Loucy (cell line): ENCODE results near the gene MEOX1.

ENCODE experiments used
- H2AFZ ChIP-seq: fragments of 200-600 bp; sonication (generic); 2 replicates; pipeline ENCODE4 v1.6.0; 2016; ENCODE audit warnings: antibody characterized with exemption, mild to moderate bottlenecking, low read length, moderate library complexity
- H3F3A ChIP-seq: fragments of 200-600 bp; 2 replicates; pipeline ENCODE4 v1.6.0; 2016; ENCODE audit warnings: antibody characterized with exemption, low read depth, mild to moderate bottlenecking
- H3K27me3 ChIP-seq: fragments of 200-600 bp; sonication (generic); 2 replicates; pipeline ENCODE4 v1.6.1; 2014; ENCODE audit warnings: low read length, mild to moderate bottlenecking; ENCODE audit not compliant: insufficient read depth, poor library complexity, severe bottlenecking
- H3K36me3 ChIP-seq: fragments of 200-600 bp; sonication (generic); 2 replicates; pipeline ENCODE4 v1.6.1; 2016; ENCODE audit warnings: low read length; ENCODE audit not compliant: insufficient read depth
- H3K4me1 ChIP-seq: fragments of 200-600 bp; sonication (generic); 2 replicates; pipeline ENCODE4 v1.5.1; 2014; ENCODE audit warnings: low read length, mild to moderate bottlenecking; ENCODE audit not compliant: insufficient read depth, poor library complexity, severe bottlenecking
- H3K4me2 ChIP-seq: fragments of 200-600 bp; sonication (generic); 2 replicates; pipeline ENCODE4 v1.6.0; 2014; ENCODE audit warnings: antibody characterized with exemption, low read length, low read depth, mild to moderate bottlenecking; ENCODE audit not compliant: poor library complexity, severe bottlenecking
- H3K4me3 ChIP-seq: fragments of 200-600 bp; sonication (generic); 2 replicates; pipeline ENCODE4 v1.5.1; 2014; ENCODE audit warnings: low read length, mild to moderate bottlenecking, mixed read lengths; ENCODE audit not compliant: poor library complexity, severe bottlenecking
- H3K79me2 ChIP-seq: fragments of 200-600 bp; sonication (generic); 2 replicates; pipeline ENCODE4 v1.6.1; 2014; ENCODE audit warnings: low read length; ENCODE audit not compliant: insufficient read depth
- H3K9ac ChIP-seq: fragments of 200-600 bp; sonication (generic); 2 replicates; pipeline ENCODE4 v1.6.0; 2014; ENCODE audit warnings: mild to moderate bottlenecking, low read depth, low read length, moderate library complexity; ENCODE audit not compliant: poor library complexity, severe bottlenecking
- H3K9me2 ChIP-seq: fragments of 200-600 bp; sonication (generic); replicated peaks from 2 replicates; pipeline ENCODE4 v1.6.1; 2016; ENCODE audit warnings: low read depth, low read length, mixed read lengths
- H3K9me3 ChIP-seq: fragments of 200-600 bp; sonication (generic); 2 replicates; pipeline ENCODE4 v1.6.1; 2014; ENCODE audit warnings: mild to moderate bottlenecking, antibody characterized with exemption, low read length, low read depth; ENCODE audit not compliant: insufficient read depth
- H4K20me1 ChIP-seq: fragments of 200-600 bp; sonication (generic); 2 replicates; pipeline ENCODE4 v1.6.0; 2014; ENCODE audit warnings: antibody characterized with exemption, low read length, mild to moderate bottlenecking; ENCODE audit not compliant: insufficient read depth, poor library complexity, severe bottlenecking
- CTCF ChIP-seq: fragments of 200-600 bp; sonication (generic); conservative IDR thresholded peaks from 2 replicates; pipeline ENCODE4 v1.5.1; 2014; ENCODE audit warnings: mild to moderate bottlenecking, antibody characterized with exemption, low read length
- EZH2phosphoT487 ChIP-seq: fragments of 200-600 bp; IDR thresholded peaks from 2 replicates; pipeline ENCODE4 v1.6.1; 2018; ENCODE audit warnings: antibody characterized with exemption, mild to moderate bottlenecking, moderate library complexity, borderline replicate concordance

MEOX1 gene

GRCh38 chr17:43679401-43679800 lies 17.7 kb upstream of the MEOX1 start:
- Histone ChIP-seq H3K27me3 (no peaks in the 10 kb centered on the region), H3F3A (no peaks in the 10 kb centered on the region), H3K79me2 (no peaks in the 10 kb centered on the region), H3K9me3 (no peaks in the 10 kb centered on the region), H2AFZ (no peak overlapping the region), H4K20me1 (no peaks in the 10 kb centered on the region), H3K36me3 (no peaks in the 10 kb centered on the region), H3K9me2 (no peaks in the 10 kb centered on the region), H3K4me1 (peaks cover 2% of the 10 kb centered on the region), H3K9ac (no peak overlapping the region), H3K4me2 (no peak overlapping the region), H3K4me3 (no peak overlapping the region)
- TF ChIP-seq CTCF (no peak), EZH2phosphoT487 (no peak)

GRCh38 chr17:43676471-43676870 lies 14.7 kb upstream of the MEOX1 start:
- no peaks in the 10 kb centered on the region for H3K36me3 ChIP-seq
- H3F3A ChIP-seq, result no peaks in the 10 kb centered on the region
- H3K4me2 ChIP-seq, result no peak overlapping the region
- H3K4me1 ChIP-seq, result peaks cover 2% of the 10 kb centered on the region
- no peak overlapping the region for H3K9ac ChIP-seq
- TF ChIP-seq CTCF, result no peak
- no peak for TF ChIP-seq EZH2phosphoT487
- H3K9me2 ChIP-seq, result no peaks in the 10 kb centered on the region
- H3K4me3 ChIP-seq, result no peak overlapping the region
- H2AFZ ChIP-seq, result no peak overlapping the region
- H4K20me1 ChIP-seq, result no peaks in the 10 kb centered on the region
- H3K79me2 ChIP-seq, result no peaks in the 10 kb centered on the region
- no peaks in the 10 kb centered on the region for H3K9me3 ChIP-seq
- H3K27me3 ChIP-seq, result no peaks in the 10 kb centered on the region

- H3K4me3 ChIP-seq, result no peak overlapping the region
- H4K20me1 ChIP-seq, result no peaks in the 10 kb centered on the region
- peaks cover 2% of the 10 kb centered on the region for H3K4me1 ChIP-seq
- H3F3A ChIP-seq, result no peaks in the 10 kb centered on the region
- H3K27me3 ChIP-seq, result no peaks in the 10 kb centered on the region
- no peaks in the 10 kb centered on the region for H3K9me2 ChIP-seq
- H3K4me2 ChIP-seq, result no peak overlapping the region
- no peaks in the 10 kb centered on the region for H3K9me3 ChIP-seq
- H2AFZ ChIP-seq, result no peak overlapping the region
- no peaks in the 10 kb centered on the region for H3K36me3 ChIP-seq
- no peaks in the 10 kb centered on the region for H3K79me2 ChIP-seq
- TF ChIP-seq EZH2phosphoT487, result no peak
- no peak for TF ChIP-seq CTCF
- H3K9ac ChIP-seq, result no peak overlapping the region
Observed at GRCh38 chr17:43674394-43674793, 12.7 kb upstream of the MEOX1 start.
